ENCODE results near the gene UBE2D3.

GRCh38 chr4:102868781-102869568 is 41.6 kb upstream of the UBE2D3 start, which contains the start of gene CISD2:
- TF ChIP-seq CTCF (conservative IDR thresholded peaks at IDR 0.05) (no peak), ZFX (IDR thresholded peaks at IDR 0.05) (no peak; the same call in none of the 2 replicates)
